ENCODE measurements around the gene TRAPPC10.

Gene TRAPPC10

DNA sequence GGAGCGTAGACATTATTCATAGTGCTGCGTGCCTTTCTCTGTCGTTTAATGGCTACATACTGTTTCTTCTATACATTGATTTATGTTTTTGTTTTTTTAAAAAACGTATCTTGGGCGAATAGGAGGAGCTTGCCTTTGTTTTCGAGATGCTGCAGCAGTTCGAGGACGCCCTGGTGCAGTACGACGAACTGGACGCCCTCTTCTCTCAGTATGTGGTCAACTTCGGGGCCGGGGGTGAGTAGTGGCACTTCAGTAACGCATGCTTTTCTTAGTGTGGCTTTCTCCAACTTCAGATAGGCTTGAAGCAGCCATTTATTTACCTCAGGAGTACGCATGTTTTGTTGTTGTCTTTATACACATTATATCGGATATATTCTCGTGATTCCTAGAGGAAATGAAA is 46.9 kb downstream of the TRAPPC10 start:
- H3K4me3 ChIP-seq (ENCODE audit: low read length, poor library complexity, severe bottlenecking): no peak overlapping the region
- H4K20me1 ChIP-seq (ENCODE audit: insufficient read depth, low read length, poor library complexity, severe bottlenecking): no peaks in the 10 kb centered on the region

GRCh38 chr21:44059710-44060109 is 47.6 kb downstream of the TRAPPC10 start:
- TF ChIP-seq CTCF (conservative IDR thresholded peaks at IDR 0.05; ENCODE audit: low read length): no peak
- no peak for TF ChIP-seq EZH2phosphoT487 (IDR thresholded peaks at IDR 0.05; ENCODE audit: borderline replicate concordance)
- no peaks in the 10 kb centered on the region for H3F3A ChIP-seq (ENCODE audit: low read depth)
- H3K27me3 ChIP-seq (ENCODE audit: insufficient read depth, low read length, poor library complexity, severe bottlenecking): no peaks in the 10 kb centered on the region
- H2AFZ ChIP-seq (ENCODE audit: low read length): no peak overlapping the region
- no peak overlapping the region for H3K9ac ChIP-seq (ENCODE audit: low read depth, low read length, poor library complexity, severe bottlenecking)
- H3K4me2 ChIP-seq (ENCODE audit: low read depth, low read length, poor library complexity, severe bottlenecking): no peak overlapping the region
- no peak overlapping the region for H3K4me3 ChIP-seq (ENCODE audit: low read length, poor library complexity, severe bottlenecking)
- H3K9me3 ChIP-seq (ENCODE audit: insufficient read depth, low read depth, low read length): no peaks in the 10 kb centered on the region
- H3K36me3 ChIP-seq (ENCODE audit: insufficient read depth, low read length): peaks cover 79% of the 10 kb centered on the region; the same call in 1 of the 2 replicates
- H3K79me2 ChIP-seq (ENCODE audit: insufficient read depth, low read length): 0 out of 2 replicates have a peak, but pooled peaks cover 1% of the 10 kb centered on the region
- no peaks in the 10 kb centered on the region for H3K4me1 ChIP-seq (ENCODE audit: insufficient read depth, low read length, poor library complexity, severe bottlenecking)
- no peaks in the 10 kb centered on the region for H4K20me1 ChIP-seq (ENCODE audit: insufficient read depth, low read length, poor library complexity, severe bottlenecking)
- no peaks in the 10 kb centered on the region for H3K9me2 ChIP-seq (replicated peaks; ENCODE audit: low read depth, low read length)

More for the DNA sequence above, 46.9 kb downstream of the TRAPPC10 start:
- no peaks in the 10 kb centered on the region for H3K9me3 ChIP-seq (ENCODE audit: insufficient read depth, low read depth, low read length)
- 0 out of 2 replicates have a peak, but pooled peaks cover 7% of the 10 kb centered on the region for H3K79me2 ChIP-seq (ENCODE audit: insufficient read depth, low read length)
- H3K9me2 ChIP-seq (replicated peaks; ENCODE audit: low read depth, low read length): no peaks in the 10 kb centered on the region
- H3F3A ChIP-seq (ENCODE audit: low read depth): no peaks in the 10 kb centered on the region
- peaks cover 77% of the 10 kb centered on the region; the same call in 1 of the 2 replicates for H3K36me3 ChIP-seq (ENCODE audit: insufficient read depth, low read length)
- H3K9ac ChIP-seq (ENCODE audit: low read depth, low read length, poor library complexity, severe bottlenecking): no peak overlapping the region
- no peaks in the 10 kb centered on the region for H3K27me3 ChIP-seq (ENCODE audit: insufficient read depth, low read length, poor library complexity, severe bottlenecking)
- no peak overlapping the region for H2AFZ ChIP-seq (ENCODE audit: low read length)
- H3K4me2 ChIP-seq (ENCODE audit: low read depth, low read length, poor library complexity, severe bottlenecking): no peak overlapping the region
- TF ChIP-seq CTCF (conservative IDR thresholded peaks at IDR 0.05; ENCODE audit: low read length) (no peak), EZH2phosphoT487 (IDR thresholded peaks at IDR 0.05; ENCODE audit: borderline replicate concordance) (no peak)
- no peaks in the 10 kb centered on the region for H3K4me1 ChIP-seq (ENCODE audit: insufficient read depth, low read length, poor library complexity, severe bottlenecking)

GRCh38 chr21:44062380-44062779 is 50.3 kb downstream of the TRAPPC10 start:
- no peaks in the 10 kb centered on the region for H4K20me1 ChIP-seq (ENCODE audit: insufficient read depth, low read length, poor library complexity, severe bottlenecking)
- peaks cover 79% of the 10 kb centered on the region; the same call in 1 of the 2 replicates for H3K36me3 ChIP-seq (ENCODE audit: insufficient read depth, low read length)
- H3K9me2 ChIP-seq (replicated peaks; ENCODE audit: low read depth, low read length): no peaks in the 10 kb centered on the region
- peaks cover 3% of the 10 kb centered on the region; the same call in 1 of the 2 replicates for H3K79me2 ChIP-seq (ENCODE audit: insufficient read depth, low read length)
- H3K4me3 ChIP-seq (ENCODE audit: low read length, poor library complexity, severe bottlenecking): no peak overlapping the region
- no peak overlapping the region for H3K9ac ChIP-seq (ENCODE audit: low read depth, low read length, poor library complexity, severe bottlenecking)
- no peaks in the 10 kb centered on the region for H3F3A ChIP-seq (ENCODE audit: low read depth)
- H3K9me3 ChIP-seq (ENCODE audit: insufficient read depth, low read depth, low read length): no peaks in the 10 kb centered on the region
- H3K4me1 ChIP-seq (ENCODE audit: insufficient read depth, low read length, poor library complexity, severe bottlenecking): no peaks in the 10 kb centered on the region
- no peaks in the 10 kb centered on the region for H3K27me3 ChIP-seq (ENCODE audit: insufficient read depth, low read length, poor library complexity, severe bottlenecking)
- no peak overlapping the region for H2AFZ ChIP-seq (ENCODE audit: low read length)
- no peak overlapping the region for H3K4me2 ChIP-seq (ENCODE audit: low read depth, low read length, poor library complexity, severe bottlenecking)
- TF ChIP-seq EZH2phosphoT487 (IDR thresholded peaks at IDR 0.05; ENCODE audit: borderline replicate concordance) (no peak), CTCF (conservative IDR thresholded peaks at IDR 0.05; ENCODE audit: low read length) (no peak)
